ENCODE data around the gene KRT26.

Gene KRT26

DNA sequence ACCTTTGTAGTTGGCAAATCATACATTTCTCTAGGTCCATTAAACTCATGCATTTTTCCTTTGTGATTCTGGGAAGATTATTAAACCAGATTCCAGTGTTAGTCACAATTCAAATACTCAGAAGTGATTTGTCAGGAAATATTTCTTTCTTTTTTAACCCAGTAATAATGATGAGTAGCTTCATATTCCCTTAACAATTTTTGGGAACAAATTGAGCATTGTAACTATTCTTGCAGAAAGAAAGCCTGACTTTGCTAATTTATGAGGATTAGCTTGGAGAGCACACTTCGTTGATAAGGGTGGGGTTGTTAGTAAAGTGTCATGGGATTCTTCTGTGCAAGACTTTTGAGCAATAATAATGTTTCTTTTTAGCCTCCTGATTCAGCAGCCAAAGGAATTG, 49.8 kb downstream of the KRT26 start:
- H3K9me3 ChIP-seq (replicated peaks; ENCODE audit: low read length) = no peaks in the 10 kb centered on the region
- no peaks in the 10 kb centered on the region for H3K36me3 ChIP-seq (ENCODE audit: insufficient read depth, low read length)
- H3K4me2 ChIP-seq (ENCODE audit: low read length) = no peak overlapping the region
- no peak overlapping the region for H3K9ac ChIP-seq (ENCODE audit: low read depth, low read length)
- no peak overlapping the region for H3K4me3 ChIP-seq (ENCODE audit: low read length)
- peaks cover 46% of the 10 kb centered on the region for H3K27me3 ChIP-seq (ENCODE audit: control insufficient read depth, insufficient read depth, low read length)
- H3K4me1 ChIP-seq (ENCODE audit: control insufficient read depth, insufficient read depth, low read length) = no peaks in the 10 kb centered on the region

DNA sequence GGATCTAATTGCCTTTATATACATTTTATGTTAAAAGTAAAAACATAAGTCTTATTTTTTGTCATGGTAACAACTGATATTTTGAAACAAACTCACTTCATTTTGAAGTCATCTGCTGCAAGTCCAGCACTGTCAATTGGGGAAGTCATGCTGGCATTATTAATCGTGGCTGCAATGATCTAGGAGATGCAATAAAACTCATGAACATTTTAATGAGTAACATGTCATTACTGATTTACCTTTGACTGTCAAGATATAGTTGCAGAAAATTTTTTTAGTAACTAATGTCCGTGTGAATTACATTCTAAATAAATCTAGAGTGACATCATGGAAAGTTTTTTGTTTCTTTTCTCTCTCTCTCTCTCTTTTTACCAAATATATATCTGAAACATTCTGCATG, 51.1 kb downstream of the KRT26 start:
- Histone ChIP-seq H3K27me3 (ENCODE audit: control insufficient read depth, insufficient read depth, low read length) (peaks cover 57% of the 10 kb centered on the region), H3K4me1 (ENCODE audit: control insufficient read depth, insufficient read depth, low read length) (no peaks in the 10 kb centered on the region), H3K4me2 (ENCODE audit: low read length) (no peak overlapping the region), H3K9ac (ENCODE audit: low read depth, low read length) (no peak overlapping the region), H3K9me3 (replicated peaks; ENCODE audit: low read length) (no peaks in the 10 kb centered on the region), H3K36me3 (ENCODE audit: insufficient read depth, low read length) (no peaks in the 10 kb centered on the region), H3K4me3 (ENCODE audit: low read length) (no peak overlapping the region)

DNA sequence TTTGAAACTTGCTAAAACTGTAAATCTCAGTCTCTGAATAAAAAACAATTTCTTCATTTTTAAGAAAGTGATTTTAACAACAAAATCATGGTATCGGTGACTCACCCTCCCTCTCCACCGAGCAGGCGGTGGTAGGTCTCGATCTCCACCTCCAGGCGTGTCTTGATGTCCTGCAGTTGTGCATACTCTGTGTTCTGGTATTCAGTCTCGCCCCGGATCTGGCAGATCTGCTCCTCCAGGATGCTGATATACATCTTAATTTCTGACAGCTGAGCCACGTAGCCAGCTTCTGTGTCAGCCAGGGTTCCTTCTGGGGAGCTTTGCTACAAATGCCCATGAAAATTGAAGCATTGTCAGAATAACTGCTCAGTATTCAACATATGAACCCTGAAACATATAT, 53.1 kb downstream of the KRT26 start:
- Histone ChIP-seq H3K4me3 (ENCODE audit: low read length) (no peak overlapping the region), H3K9ac (ENCODE audit: low read depth, low read length) (no peak overlapping the region), H3K9me3 (replicated peaks; ENCODE audit: low read length) (no peaks in the 10 kb centered on the region), H3K36me3 (ENCODE audit: insufficient read depth, low read length) (no peaks in the 10 kb centered on the region), H3K4me2 (ENCODE audit: low read length) (no peak overlapping the region), H3K4me1 (ENCODE audit: control insufficient read depth, insufficient read depth, low read length) (no peaks in the 10 kb centered on the region), H3K27me3 (ENCODE audit: control insufficient read depth, insufficient read depth, low read length) (peaks cover 66% of the 10 kb centered on the region)

- no peaks in the 10 kb centered on the region for H3K4me1 ChIP-seq (ENCODE audit: control insufficient read depth, insufficient read depth, low read length)
- H3K36me3 ChIP-seq (ENCODE audit: insufficient read depth, low read length) = no peaks in the 10 kb centered on the region
- no peaks in the 10 kb centered on the region for H3K9me3 ChIP-seq (replicated peaks; ENCODE audit: low read length)
- no peak overlapping the region for H3K4me3 ChIP-seq (ENCODE audit: low read length)
- no peak overlapping the region for H3K4me2 ChIP-seq (ENCODE audit: low read length)
- peaks cover 72% of the 10 kb centered on the region for H3K27me3 ChIP-seq (ENCODE audit: control insufficient read depth, insufficient read depth, low read length)
- H3K9ac ChIP-seq (ENCODE audit: low read depth, low read length) = no peak overlapping the region
Observed at GRCh38 chr17:40717776-40718175, 54.2 kb downstream of the KRT26 start.

Measured in skeletal muscle satellite cell (primary cell).